Neural cell (in vitro differentiated cells): ENCODE results near the gene CCDC47. TPM values are rescaled to one million over a fixed set of nuclear protein-coding genes. Genes with fewer than 3 reads are reported as not detected.

ENCODE experiments used
- H2AFZ ChIP-seq: fragments of 200-600, 300-800 bp; sonication (generic), shearing (Covaris generic); 2 replicates; pipeline ENCODE4 v1.6.0; 2014; ENCODE audit warnings: low read depth, mild to moderate bottlenecking, antibody characterized with exemption, low read length, moderate library complexity
- H3F3A ChIP-seq: fragments of 200-600 bp; shearing (Covaris generic); 2 replicates; pipeline ENCODE4 v1.6.1; 2016; ENCODE audit warnings: mild to moderate bottlenecking, moderate library complexity, mixed read lengths, antibody characterized with exemption, low read length; ENCODE audit not compliant: insufficient read depth, poor library complexity, severe bottlenecking
- H3K27ac ChIP-seq: fragments of 200-600, 300-800 bp; sonication (generic), shearing (Covaris generic); 2 replicates; pipeline ENCODE4 v1.5.1; 2014; ENCODE audit warnings: mild to moderate bottlenecking, low read length, moderate library complexity
- H3K27me3 ChIP-seq: fragments of 300-800, 200-600 bp; sonication (generic), shearing (Covaris generic); 2 replicates; pipeline ENCODE4 v1.6.0; 2014; ENCODE audit warnings: mild to moderate bottlenecking, low read depth, low read length, moderate library complexity; ENCODE audit not compliant: insufficient read depth
- H3K36me3 ChIP-seq: fragments of 300-800, 200-600 bp; sonication (generic), shearing (Covaris generic); 2 replicates; pipeline ENCODE4 v1.5.1; 2014; ENCODE audit warnings: mild to moderate bottlenecking, antibody characterized with exemption, low read length, moderate library complexity; ENCODE audit not compliant: insufficient read depth
- H3K4me2 ChIP-seq: fragments of 300-800, 200-600 bp; sonication (generic), shearing (Covaris generic); 2 replicates; pipeline ENCODE4 v1.6.0; 2014; ENCODE audit warnings: mild to moderate bottlenecking, low read length
- H3K4me3 ChIP-seq: fragments of 300-800, 200-600 bp; sonication (generic), shearing (Covaris generic); 2 replicates; pipeline ENCODE4 v1.5.1; 2014; ENCODE audit warnings: mild to moderate bottlenecking, low read length, moderate library complexity
- H3K79me2 ChIP-seq: fragments of 200-600 bp; shearing (Covaris generic); replicated peaks from 2 replicates; pipeline ENCODE4 v1.6.0; 2014; ENCODE audit warnings: mild to moderate bottlenecking, low read length, moderate library complexity; ENCODE audit not compliant: insufficient read depth
- H3K9ac ChIP-seq: fragments of 300-800, 200-600 bp; sonication (generic), shearing (Covaris generic); 2 replicates; pipeline ENCODE4 v1.6.1; 2016; ENCODE audit warnings: mild to moderate bottlenecking, low read length, mixed read lengths
- H3K9me2 ChIP-seq: fragments of 200-600 bp; shearing (Covaris generic); 2 replicates; pipeline ENCODE4 v1.6.1; 2016; ENCODE audit warnings: mild to moderate bottlenecking, low read length, mixed read lengths; ENCODE audit not compliant: insufficient read depth
- H3K9me3 ChIP-seq: fragments of 200-600, 300-800 bp; sonication (generic), shearing (Covaris generic); 2 replicates; pipeline ENCODE4 v1.6.1; 2016; ENCODE audit warnings: mild to moderate bottlenecking, mixed run types, low read length, moderate library complexity, mixed read lengths
- H4K20me1 ChIP-seq: fragments of 200-600 bp; shearing (Covaris generic); 2 replicates; pipeline ENCODE4 v1.6.1; 2016; ENCODE audit warnings: mild to moderate bottlenecking, mixed run types; ENCODE audit not compliant: insufficient read depth
- CTCF ChIP-seq: fragments of 450-650 bp; IDR thresholded peaks from 2 replicates; pipeline ENCODE4 v1.5.1; 2014; ENCODE audit warnings: antibody characterized with exemption, mild to moderate bottlenecking, moderate library complexity; ENCODE audit not compliant: poor library complexity, severe bottlenecking
- EP300 ChIP-seq: fragments of 450-650 bp; conservative IDR thresholded peaks from 2 replicates; pipeline ENCODE4 v1.6.1; 2014; ENCODE audit warnings: antibody characterized with exemption, mild to moderate bottlenecking, moderate library complexity; ENCODE audit not compliant: poor library complexity, severe bottlenecking
- EZH2 ChIP-seq: fragments of 200-600, 300-800 bp; shearing (Covaris generic), sonication (generic); IDR thresholded peaks from 2 replicates; pipeline ENCODE4 v1.6.1; 2014; ENCODE audit warnings: antibody characterized with exemption, low read length, borderline replicate concordance, mild to moderate bottlenecking; ENCODE audit not compliant: insufficient read depth, poor library complexity, severe bottlenecking
- MXI1 ChIP-seq: fragments of 450-650 bp; conservative IDR thresholded peaks from 2 replicates; pipeline ENCODE4 v1.6.1; 2014; ENCODE audit warnings: antibody characterized with exemption, mild to moderate bottlenecking; ENCODE audit not compliant: poor library complexity, severe bottlenecking
- POLR2AphosphoS5 ChIP-seq: IDR thresholded peaks from 2 replicates; pipeline ENCODE4 v1.6.1; 2012
- RAD21 ChIP-seq: fragments of 450-650 bp; conservative IDR thresholded peaks from 2 replicates; pipeline ENCODE4 v1.6.1; 2014; ENCODE audit warnings: antibody characterized with exemption, mild to moderate bottlenecking, moderate library complexity
- REST ChIP-seq: IDR thresholded peaks from 2 replicates; pipeline ENCODE4 v1.6.1; 2012; ENCODE audit warnings: borderline replicate concordance
- SMC3 ChIP-seq: fragments of 450-650 bp; conservative IDR thresholded peaks from 2 replicates; pipeline ENCODE4 v1.6.1; 2014; ENCODE audit warnings: antibody characterized with exemption, mild to moderate bottlenecking, moderate library complexity; ENCODE audit not compliant: poor library complexity
- TAF1 ChIP-seq: IDR thresholded peaks from 2 replicates; pipeline ENCODE4 v1.6.1; 2012; ENCODE audit warnings: low read depth
- polyA plus RNA-seq: library from polyadenylated mRNA; depleted of rRNA; stranded (reverse); fragments of >200 nt; gene quantifications from 2 replicates; pipeline ENCODE4 v1.2.3, GENCODE V29; 2014

CCDC47 gene
- polyA plus RNA-seq, 1 donor from 2014 or later = 49.3 TPM

- Histone ChIP-seq H4K20me1 (no peaks in the 10 kb centered on the region), H3K27me3 (no peaks in the 10 kb centered on the region), H3K4me3 (no peak overlapping the region), H3K9ac (no peak overlapping the region), H3F3A (no peaks in the 10 kb centered on the region), H3K36me3 (no peaks in the 10 kb centered on the region), H3K4me2 (no peak overlapping the region), H3K79me2 (no peaks in the 10 kb centered on the region), H3K27ac (no peak overlapping the region), H2AFZ (no peak overlapping the region), H3K9me3 (no peaks in the 10 kb centered on the region), H3K9me2 (no peaks in the 10 kb centered on the region)
- TF ChIP-seq MXI1 (no peak), POLR2AphosphoS5 (no peak), REST (no peak), EZH2 (no peak), SMC3 (no peak), CTCF (no peak), EP300 (no peak), TAF1 (no peak), RAD21 (no peak)
These were observed 66.9 kb downstream of the CCDC47 start for GRCh38 chr17:63706336-63707082.

- H3K9ac ChIP-seq = no peak overlapping the region
- no peak overlapping the region for H3K4me3 ChIP-seq
- TF ChIP-seq EP300 (no peak), REST (no peak), RAD21 (no peak), EZH2 (no peak), SMC3 (no peak), CTCF (no peak)
These were observed 67.7 kb downstream of the CCDC47 start for GRCh38 chr17:63705657-63706056.

More at GRCh38 chr17:63705657-63706056, 67.7 kb downstream of the CCDC47 start:
- Histone ChIP-seq H3K27ac (no peak overlapping the region), H3F3A (no peaks in the 10 kb centered on the region), H3K4me2 (no peak overlapping the region), H3K9me2 (no peaks in the 10 kb centered on the region), H2AFZ (no peak overlapping the region), H3K9me3 (no peaks in the 10 kb centered on the region), H3K79me2 (peaks cover 2% of the 10 kb centered on the region), H3K27me3 (no peaks in the 10 kb centered on the region), H3K36me3 (no peaks in the 10 kb centered on the region), H4K20me1 (no peaks in the 10 kb centered on the region)
